ENCODE measurements around the gene FRMD4A. TPM values are rescaled to one million over a fixed set of nuclear protein-coding genes. Genes with fewer than 3 reads are reported as not detected.

FRMD4A gene
- polyA plus RNA-seq, 1 donor (not counting 4 experiments of a cell fraction or from before 2014, with no cell fraction given): 12.9 TPM

- H3K4me1 ChIP-seq (ENCODE audit: control insufficient read depth, extremely low read depth, insufficient read depth, low read length): peaks cover 33% of the 10 kb centered on the region
- DNase-seq (ENCODE audit: low read depth, low spot score): no peak
- no peak overlapping the region for H3K9ac ChIP-seq (ENCODE audit: control insufficient read depth, extremely low read depth, insufficient read depth, low read length)
- H3K27ac ChIP-seq (ENCODE audit: control insufficient read depth, insufficient read depth, low read length): no peak overlapping the region
- no peak overlapping the region for H3K4me3 ChIP-seq (ENCODE audit: control insufficient read depth in 2 of 3, extremely low read depth in 1 of 3, insufficient read depth in 2 of 3, low read depth in 1 of 3, low read length in 3 of 3)
- dilution Hi-C loops (cut with MboI; ENCODE audit: extremely low pct_ligation_motif_present, low sequenced_read_pairs): no loop called here
- H2AFZ ChIP-seq (ENCODE audit: control insufficient read depth, low read length): no peak overlapping the region
- FAIRE-seq: no peak
- peaks cover 2 to 11% of the 10 kb centered on the region in 2 experiments for H3K36me3 ChIP-seq (ENCODE audit: control insufficient read depth in 2 of 2, extremely low read depth in 1 of 2, insufficient read depth in 2 of 2, low read length in 2 of 2)
- H4K20me1 ChIP-seq (ENCODE audit: control insufficient read depth, extremely low read depth, insufficient read depth, low read length): no peaks in the 10 kb centered on the region
- H3K4me2 ChIP-seq (ENCODE audit: control insufficient read depth, extremely low read depth, insufficient read depth, low read depth, low read length): no peak overlapping the region
- H3K9me1 ChIP-seq (ENCODE audit: control insufficient read depth, extremely low read depth, insufficient read depth, low read length): no peaks in the 10 kb centered on the region
- no peaks in the 10 kb centered on the region for H3K9me3 ChIP-seq (ENCODE audit: control insufficient read depth, low read depth, low read length)
- H3K27me3 ChIP-seq (ENCODE audit: control insufficient read depth, extremely low read depth, insufficient read depth, low read length): no peaks in the 10 kb centered on the region
- TF ChIP-seq EZH2 (IDR thresholded peaks at IDR 0.05; ENCODE audit: low read length) (no peak), CTCF (optimal IDR thresholded peaks at IDR 0.05 in 1 of 3, IDR thresholded peaks at IDR 0.05 in 1 of 3, conservative IDR thresholded peaks at IDR 0.05 in 1 of 3; ENCODE audit: extremely low read depth in 1 of 3, insufficient read depth in 2 of 3, low read length in 3 of 3) (no peak)
- peaks cover 10% of the 10 kb centered on the region for H3K79me2 ChIP-seq (ENCODE audit: control insufficient read depth, insufficient read depth, low read length)
Measured at GRCh38 chr10:13701157-13701919, 629.4 kb downstream of the FRMD4A start.

- peaks cover 4% of the 10 kb centered on the region for H3K79me2 ChIP-seq (ENCODE audit: control insufficient read depth, insufficient read depth, low read length)
- no peak for FAIRE-seq
- no peak for TF ChIP-seq CTCF (optimal IDR thresholded peaks at IDR 0.05 in 1 of 3, IDR thresholded peaks at IDR 0.05 in 1 of 3, conservative IDR thresholded peaks at IDR 0.05 in 1 of 3; ENCODE audit: extremely low read depth in 1 of 3, insufficient read depth in 2 of 3, low read length in 3 of 3)
- no peak for TF ChIP-seq EZH2 (IDR thresholded peaks at IDR 0.05; ENCODE audit: low read length)
- no peak overlapping the region for H2AFZ ChIP-seq (ENCODE audit: control insufficient read depth, low read length)
- H3K4me2 ChIP-seq (ENCODE audit: control insufficient read depth, extremely low read depth, insufficient read depth, low read depth, low read length): no peak overlapping the region
- no peaks in the 10 kb centered on the region for H3K9me1 ChIP-seq (ENCODE audit: control insufficient read depth, extremely low read depth, insufficient read depth, low read length)
- no peak overlapping the region for H3K4me3 ChIP-seq (ENCODE audit: control insufficient read depth in 2 of 3, extremely low read depth in 1 of 3, insufficient read depth in 2 of 3, low read depth in 1 of 3, low read length in 3 of 3)
- H4K20me1 ChIP-seq (ENCODE audit: control insufficient read depth, extremely low read depth, insufficient read depth, low read length): no peaks in the 10 kb centered on the region
- peaks cover 4 to 11% of the 10 kb centered on the region in 2 experiments for H3K36me3 ChIP-seq (ENCODE audit: control insufficient read depth in 2 of 2, extremely low read depth in 1 of 2, insufficient read depth in 2 of 2, low read length in 2 of 2)
- dilution Hi-C loops (cut with MboI; ENCODE audit: extremely low pct_ligation_motif_present, low sequenced_read_pairs): no loop called here
- H3K9ac ChIP-seq (ENCODE audit: control insufficient read depth, extremely low read depth, insufficient read depth, low read length): no peak overlapping the region
- H3K27me3 ChIP-seq (ENCODE audit: control insufficient read depth, extremely low read depth, insufficient read depth, low read length): no peaks in the 10 kb centered on the region
- no peak for DNase-seq (ENCODE audit: low read depth, low spot score)
- no peak overlapping the region for H3K27ac ChIP-seq (ENCODE audit: control insufficient read depth, insufficient read depth, low read length)
- peaks cover 27% of the 10 kb centered on the region for H3K4me1 ChIP-seq (ENCODE audit: control insufficient read depth, extremely low read depth, insufficient read depth, low read length)
- H3K9me3 ChIP-seq (ENCODE audit: control insufficient read depth, low read depth, low read length): no peaks in the 10 kb centered on the region
Measured at GRCh38 chr10:13700473-13701144, 630.1 kb downstream of the FRMD4A start.
